ENCODE results near the gene GEMIN5. TPM values are rescaled to one million over a fixed set of nuclear protein-coding genes. Genes with fewer than 3 reads are reported as not detected.

GEMIN5 gene
- polyA plus RNA-seq, 1 of the 3 experiments (the other 2 are of a cell fraction): 6.6 TPM

GRCh38 chr5:154940772-154941620, 3.0 kb upstream of the GEMIN5 start, which contains the start of gene MRPL22 (continued):
- TF ChIP-seq REST (IDR thresholded peaks at IDR 0.05; ENCODE audit: low read depth, low read length): 0 out of 2 replicates have a peak, but pooled peaks have one; percentile 33
- no peak for TF ChIP-seq IRF3 (IDR thresholded peaks at IDR 0.05; ENCODE audit: low read depth, low read length)
- peak in 1 of 2 experiments; percentile 6; a peak in 1 of 4 replicates for TF ChIP-seq EP300 (IDR thresholded peaks at IDR 0.05; ENCODE audit: borderline replicate concordance in 1 of 2, low read depth in 1 of 2, low read length in 1 of 2)

DNA sequence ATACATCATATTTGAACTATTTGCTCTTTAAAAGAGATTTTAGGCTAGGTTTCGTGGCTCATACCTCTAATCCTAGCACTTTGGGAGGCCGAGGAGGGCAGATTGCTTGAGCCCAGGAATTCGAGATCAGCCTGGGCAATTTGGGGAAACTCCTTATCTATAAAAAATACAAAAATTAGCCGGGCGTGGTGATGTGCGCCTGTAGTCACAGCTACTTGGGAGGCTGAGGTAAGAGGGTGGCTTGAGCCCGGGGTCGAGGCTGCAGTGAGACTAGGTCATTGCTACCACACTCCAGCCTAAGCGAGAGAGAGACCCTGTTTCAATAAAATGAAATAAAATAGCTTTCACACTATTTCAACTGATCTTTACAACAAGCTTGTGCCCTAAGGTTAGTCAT, 2.4 kb upstream of the GEMIN5 start:
- Histone ChIP-seq H3K27me3 (ENCODE audit: insufficient read depth) (no peaks in the 10 kb centered on the region), H3K4me3 (ENCODE audit: low read depth in 2 of 2, low read length in 1 of 2) (peak overlapping the region; percentile 82 to 90), H3K9ac (peak overlapping the region; percentile 84), H3K36me3 (replicated peaks in 1 of 2; ENCODE audit: control insufficient read depth in 1 of 2, insufficient read depth in 2 of 2, low read length in 1 of 2) (peaks cover 2 to 3% of the 10 kb centered on the region in 2 experiments), H4K20me1 (ENCODE audit: insufficient read depth) (no peaks in the 10 kb centered on the region), H3K79me2 (ENCODE audit: insufficient read depth) (peaks cover 60% of the 10 kb centered on the region), H3K9me2 (no peaks in the 10 kb centered on the region), H2AFZ (ENCODE audit: low read depth) (peak overlapping the region; percentile 94), H3K9me3 (no peaks in the 10 kb centered on the region), H3F3A (replicated peaks; ENCODE audit: insufficient read depth) (peaks cover 8% of the 10 kb centered on the region), H3K4me2 (peak overlapping the region; percentile 82), H3K4me1 (ENCODE audit: control insufficient read depth in 1 of 2, insufficient read depth in 2 of 2, low read depth in 1 of 2, low read length in 1 of 2) (peaks cover 7 to 15% of the 10 kb centered on the region in 2 experiments; a peak in 3 of 4 replicates), H3K27ac (ENCODE audit: low read depth in 2 of 2, low read length in 1 of 2) (peak overlapping the region in 1 of 2 experiments; percentile 58; a peak in 1 of 4 replicates)
- POLR2A ChIA-PET: no interaction called here
- CTCF ChIA-PET: no interaction called here
- no peak for TF ChIP-seq YY1 (IDR thresholded peaks at IDR 0.05; ENCODE audit: low read depth)
- no peak for TF ChIP-seq MXI1 (IDR thresholded peaks at IDR 0.05; ENCODE audit: low read depth, low read length)
- TF ChIP-seq JUND (IDR thresholded peaks at IDR 0.05): no peak
- no peak for TF ChIP-seq POLR2AphosphoS5 (IDR thresholded peaks at IDR 0.05; ENCODE audit: low read depth, low read length)
- no peak for TF ChIP-seq ELF1 (IDR thresholded peaks at IDR 0.05)
- no peak for TF ChIP-seq RAD21 (IDR thresholded peaks at IDR 0.05; ENCODE audit: low read length)
- no peak for TF ChIP-seq RXRA (IDR thresholded peaks at IDR 0.05; ENCODE audit: borderline replicate concordance, low read depth)
- no peak for TF ChIP-seq ZBTB33 (IDR thresholded peaks at IDR 0.05; ENCODE audit: borderline replicate concordance, low read depth)
- TF ChIP-seq EP300 (IDR thresholded peaks at IDR 0.05; ENCODE audit: borderline replicate concordance in 1 of 2, low read depth in 1 of 2, low read length in 1 of 2): no peak
- TF ChIP-seq RCOR1 (IDR thresholded peaks at IDR 0.05; ENCODE audit: low read length): no peak
- TF ChIP-seq GATA2 (CRISPR knock-in tag; IDR thresholded peaks at IDR 0.05): no peak
- TF ChIP-seq REST (IDR thresholded peaks at IDR 0.05; ENCODE audit: low read depth, low read length): no peak
- TF ChIP-seq IRF3 (IDR thresholded peaks at IDR 0.05; ENCODE audit: low read depth, low read length): no peak
- no peak for TF ChIP-seq FOXJ3 (CRISPR knock-in tag; IDR thresholded peaks at IDR 0.05)
- TF ChIP-seq NRF1 (IDR thresholded peaks at IDR 0.05; ENCODE audit: low read depth, low read length): no peak
- 62% methylated on average over 9 of the region's 9 CpGs for WGBS (ENCODE audit: low lambda C conversion rate)
- no peak for DNase-seq
